ENCODE measurements around the gene KIF26A.

The KIF26A gene

DNA sequence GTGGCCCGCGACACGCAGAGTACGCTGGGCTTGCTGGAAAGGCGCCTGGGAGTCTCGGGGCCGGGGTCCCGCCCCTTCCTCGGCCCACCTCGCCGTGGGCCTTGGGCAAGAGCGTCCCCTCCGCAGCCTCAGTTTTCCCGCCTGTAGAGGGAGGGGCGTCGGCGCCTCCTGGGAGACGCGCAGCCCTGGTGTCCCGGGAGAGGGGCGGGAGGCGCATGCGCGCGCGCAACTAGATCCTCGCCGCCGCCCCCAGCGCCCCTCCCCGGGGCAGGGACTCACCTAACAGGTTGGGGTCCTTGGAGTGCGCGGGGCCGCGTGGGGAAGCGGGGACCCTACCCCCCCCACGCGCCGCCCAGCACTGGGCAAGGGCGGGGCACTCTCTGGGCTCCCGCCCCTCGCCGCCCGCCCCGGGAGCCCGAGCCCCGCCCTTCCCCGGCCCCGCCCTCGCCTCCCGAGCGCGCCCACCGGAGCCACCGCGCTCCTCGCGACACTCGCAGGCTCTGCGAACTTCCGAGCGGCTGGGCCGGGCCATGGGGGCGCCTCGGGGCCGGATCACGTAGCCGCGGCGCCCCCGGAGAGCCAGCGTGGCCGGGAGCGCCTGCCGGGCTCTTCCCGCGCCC lies at the start of gene KIF26A:
Gene KIF26A, plus strand, starts transcription at position 490 of the 620 bp plus-strand sequence. CDS start 136 bp downstream, outside the sequence.
- Histone ChIP-seq H2AFZ (ENCODE audit: low read depth, low read length) (peak within 1 kb of the TSS; percentile 64), H3K27me3 (ENCODE audit: insufficient read depth, low read length) (peaks cover 42% of the 10 kb centered on the region), H3K9me3 (ENCODE audit: low read length) (no peaks in the 10 kb centered on the region), H3K4me1 (ENCODE audit: insufficient read depth, low read length) (peaks cover 30% of the 10 kb centered on the region), H3K36me3 (ENCODE audit: insufficient read depth, low read length) (no peaks in the 10 kb centered on the region), H3K4me3 (ENCODE audit: low read length) (peak within 1 kb of the TSS; percentile 52)

DNA sequence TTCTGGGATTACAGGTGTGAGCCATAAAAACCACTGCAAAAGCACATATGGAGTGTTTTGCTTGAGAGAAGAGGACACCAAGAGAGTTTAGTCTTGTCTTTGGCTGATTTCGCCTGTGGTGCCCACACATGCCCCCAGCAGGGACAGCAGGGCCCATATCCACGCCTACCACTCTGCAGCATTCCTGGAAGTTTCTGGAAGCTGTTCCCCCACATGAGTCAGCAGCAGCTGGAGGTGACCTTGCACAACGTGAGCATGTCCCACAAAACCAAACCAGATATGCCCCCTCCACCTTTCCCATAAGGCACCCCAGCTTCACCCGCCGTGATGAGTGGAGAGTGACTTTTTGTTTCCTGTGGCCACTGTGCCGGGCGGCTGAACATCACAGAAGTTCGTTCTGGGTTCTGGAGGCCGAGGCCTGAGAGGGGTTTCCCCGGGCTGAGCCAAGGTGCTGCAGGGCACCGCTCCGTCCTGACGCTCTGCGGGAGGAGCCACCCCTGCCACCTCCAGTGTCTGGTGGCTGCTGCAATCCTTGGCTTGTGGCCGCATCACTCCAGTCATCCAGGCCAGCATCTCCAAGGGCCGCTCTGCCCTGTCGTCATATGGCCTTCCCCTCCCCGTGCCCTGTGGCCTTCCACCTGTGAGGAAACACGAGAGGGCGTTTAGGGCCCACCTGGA lies 48.2 kb upstream of the KIF26A start:
- Histone ChIP-seq H3K27me3 (ENCODE audit: insufficient read depth, low read length) (peaks cover 39% of the 10 kb centered on the region), H3K4me1 (ENCODE audit: insufficient read depth, low read length) (no peaks in the 10 kb centered on the region), H3K36me3 (ENCODE audit: insufficient read depth, low read length) (no peaks in the 10 kb centered on the region), H3K4me3 (ENCODE audit: low read length) (no peak overlapping the region), H3K9me3 (ENCODE audit: low read length) (peaks cover 5% of the 10 kb centered on the region), H2AFZ (ENCODE audit: low read depth, low read length) (no peak overlapping the region)

DNA sequence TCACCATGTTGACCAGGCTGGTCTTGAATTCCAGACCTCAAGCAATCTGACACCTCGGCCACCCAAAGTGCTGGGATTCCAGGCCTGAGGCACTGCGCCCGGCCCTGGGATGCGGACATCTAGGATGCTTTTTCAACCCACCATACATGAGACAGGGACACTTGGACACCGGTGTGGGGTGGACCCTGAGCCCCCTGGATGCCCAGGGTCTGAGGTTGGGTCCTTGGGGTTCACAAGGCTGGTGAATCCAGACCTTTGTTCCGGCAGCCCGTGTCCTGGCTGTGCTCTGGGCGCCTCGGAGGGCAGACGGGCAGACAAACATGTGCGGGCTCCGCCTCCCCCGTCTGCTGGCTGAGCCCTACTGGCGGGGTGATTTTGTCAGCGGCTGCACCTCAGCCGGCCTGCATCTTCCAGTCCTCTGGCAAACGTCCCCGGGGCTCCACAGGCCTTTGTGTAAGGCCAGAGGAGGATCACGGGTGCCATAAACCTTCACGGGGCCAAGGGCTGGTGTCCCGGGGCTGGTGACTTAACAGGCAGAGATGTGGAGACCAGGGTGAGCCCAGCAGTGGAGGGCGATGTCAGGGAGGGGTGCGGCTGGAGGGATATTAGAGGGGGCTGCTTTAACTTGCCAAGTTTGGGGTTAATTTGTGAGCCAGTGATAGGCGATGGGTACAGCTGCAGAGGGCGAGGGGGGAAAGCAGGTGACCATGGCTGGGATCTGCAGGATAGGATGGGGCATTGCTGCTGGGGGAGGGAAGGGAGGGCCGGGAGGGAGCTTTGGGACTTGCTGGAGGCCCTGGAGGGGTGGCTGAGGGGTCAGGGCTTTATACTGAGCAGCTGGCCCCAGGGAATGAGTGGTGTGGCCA lies 47.1 kb upstream of the KIF26A start:
- Histone ChIP-seq H3K36me3 (ENCODE audit: insufficient read depth, low read length) (no peaks in the 10 kb centered on the region), H3K9me3 (ENCODE audit: low read length) (peaks cover 5% of the 10 kb centered on the region), H3K27me3 (ENCODE audit: insufficient read depth, low read length) (peaks cover 32% of the 10 kb centered on the region), H3K4me3 (ENCODE audit: low read length) (no peak overlapping the region), H3K4me1 (ENCODE audit: insufficient read depth, low read length) (no peaks in the 10 kb centered on the region), H2AFZ (ENCODE audit: low read depth, low read length) (no peak overlapping the region)

DNA sequence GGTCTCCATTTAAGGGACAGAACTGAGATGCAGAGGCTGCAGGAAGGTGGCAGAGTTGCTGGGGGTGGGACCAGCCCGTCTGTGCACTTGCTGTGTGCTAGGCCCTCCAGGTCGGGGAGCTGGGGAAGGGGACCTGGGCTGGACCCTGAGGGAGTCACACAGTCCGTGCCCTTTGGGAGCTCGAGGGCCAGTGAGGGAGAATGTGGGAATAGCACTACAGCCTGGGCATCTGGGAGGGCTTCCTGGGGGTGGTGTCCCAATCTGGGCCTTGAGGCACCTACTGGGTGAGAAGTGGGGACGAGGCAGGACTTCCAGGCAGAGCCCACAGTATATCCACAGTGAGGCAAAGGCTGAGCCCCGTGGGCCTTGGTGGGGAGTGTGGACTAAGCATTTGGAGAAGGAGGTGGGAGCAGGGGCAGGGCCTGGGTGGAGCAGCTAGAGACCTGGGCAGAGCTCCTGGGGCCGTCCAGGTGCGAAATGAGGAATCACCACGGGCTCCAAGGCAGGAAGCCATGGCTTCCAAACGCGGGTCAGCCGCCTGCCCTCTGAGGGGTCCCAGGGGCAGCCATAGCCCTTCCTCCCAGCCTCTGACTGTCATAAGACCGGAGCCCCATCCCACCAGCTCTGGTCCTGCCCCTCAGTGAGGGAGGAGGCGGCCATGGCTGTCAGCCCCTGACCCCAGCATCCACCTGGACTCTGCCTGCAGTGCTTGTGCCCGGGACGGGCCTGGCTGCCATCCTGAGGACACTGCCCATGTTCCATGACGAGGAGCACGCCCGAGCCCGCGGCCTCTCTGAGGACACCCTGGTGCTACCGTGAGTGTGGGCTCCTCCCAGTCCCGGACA lies 46.2 kb upstream of the KIF26A start:
- H3K4me1 ChIP-seq (ENCODE audit: insufficient read depth, low read length) = no peaks in the 10 kb centered on the region
- peaks cover 25% of the 10 kb centered on the region for H3K27me3 ChIP-seq (ENCODE audit: insufficient read depth, low read length)
- no peak overlapping the region for H3K4me3 ChIP-seq (ENCODE audit: low read length)
- no peaks in the 10 kb centered on the region for H3K36me3 ChIP-seq (ENCODE audit: insufficient read depth, low read length)
- peaks cover 5% of the 10 kb centered on the region for H3K9me3 ChIP-seq (ENCODE audit: low read length)
- H2AFZ ChIP-seq (ENCODE audit: low read depth, low read length) = no peak overlapping the region

DNA sequence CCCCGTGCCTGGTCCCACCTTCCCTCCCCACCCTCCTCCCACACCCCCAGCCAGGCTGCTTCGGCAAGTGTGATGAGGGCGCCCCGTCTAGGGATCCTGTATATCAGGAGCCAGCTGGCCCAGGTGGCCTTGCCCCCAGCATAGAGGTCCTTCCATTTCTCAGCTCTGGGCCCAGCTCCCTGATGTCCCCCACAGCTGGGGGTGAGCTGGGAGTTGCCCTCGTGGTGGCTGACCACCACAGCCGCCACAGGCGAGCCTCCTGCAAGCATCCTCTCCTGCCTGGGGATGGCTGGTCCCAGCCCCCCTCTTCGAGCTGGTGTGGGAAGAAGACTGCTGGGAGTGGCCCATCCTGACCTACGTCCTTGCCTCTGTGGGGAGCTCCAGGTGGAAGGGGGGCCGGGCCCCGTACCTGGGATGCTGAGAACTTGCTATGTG lies 45.4 kb upstream of the KIF26A start:
- H3K36me3 ChIP-seq (ENCODE audit: insufficient read depth, low read length) = no peaks in the 10 kb centered on the region
- no peak overlapping the region for H2AFZ ChIP-seq (ENCODE audit: low read depth, low read length)
- H3K4me1 ChIP-seq (ENCODE audit: insufficient read depth, low read length) = no peaks in the 10 kb centered on the region
- H3K4me3 ChIP-seq (ENCODE audit: low read length) = no peak overlapping the region
- H3K27me3 ChIP-seq (ENCODE audit: insufficient read depth, low read length) = peaks cover 17% of the 10 kb centered on the region
- H3K9me3 ChIP-seq (ENCODE audit: low read length) = peaks cover 5% of the 10 kb centered on the region

DNA sequence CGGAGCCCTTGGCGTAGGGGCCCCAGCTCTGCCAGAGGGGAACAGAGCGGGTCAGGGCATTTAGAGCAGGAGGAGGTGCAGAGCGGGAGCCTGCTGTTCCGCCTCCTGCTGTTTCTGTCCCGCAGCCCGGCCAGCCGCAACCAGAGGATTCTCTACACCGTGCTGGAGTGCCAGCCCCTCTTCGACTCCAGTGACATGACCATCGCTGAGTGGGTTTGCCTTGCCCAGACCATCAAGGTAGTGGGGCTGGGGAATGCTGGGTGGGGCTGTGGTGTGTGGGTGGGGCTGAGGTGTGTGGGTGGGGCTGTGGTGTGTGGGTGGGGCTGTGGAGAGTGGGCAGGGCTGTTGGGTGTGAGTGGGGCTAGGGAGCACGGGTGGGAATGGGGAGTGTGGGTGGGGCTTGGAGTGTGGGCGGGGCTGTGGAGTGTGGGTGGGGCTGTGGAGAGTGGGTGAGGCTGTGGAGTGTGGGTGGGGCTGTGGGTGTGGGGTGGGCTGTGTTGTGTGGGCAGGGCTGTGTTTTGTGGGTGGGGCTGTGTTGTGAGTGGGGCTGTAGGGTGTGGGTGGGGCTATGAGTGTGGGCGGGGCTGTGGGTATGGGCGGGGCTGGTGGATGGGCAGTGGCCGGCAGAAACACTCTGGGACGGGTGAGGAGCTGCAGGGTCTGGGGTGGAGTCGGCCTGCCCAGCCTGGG lies 44.9 kb upstream of the KIF26A start:
- no peaks in the 10 kb centered on the region for H3K4me1 ChIP-seq (ENCODE audit: insufficient read depth, low read length)
- H3K36me3 ChIP-seq (ENCODE audit: insufficient read depth, low read length) = no peaks in the 10 kb centered on the region
- H3K9me3 ChIP-seq (ENCODE audit: low read length) = peaks cover 5% of the 10 kb centered on the region
- no peak overlapping the region for H3K4me3 ChIP-seq (ENCODE audit: low read length)
- H2AFZ ChIP-seq (ENCODE audit: low read depth, low read length) = no peak overlapping the region
- peaks cover 16% of the 10 kb centered on the region for H3K27me3 ChIP-seq (ENCODE audit: insufficient read depth, low read length)

DNA sequence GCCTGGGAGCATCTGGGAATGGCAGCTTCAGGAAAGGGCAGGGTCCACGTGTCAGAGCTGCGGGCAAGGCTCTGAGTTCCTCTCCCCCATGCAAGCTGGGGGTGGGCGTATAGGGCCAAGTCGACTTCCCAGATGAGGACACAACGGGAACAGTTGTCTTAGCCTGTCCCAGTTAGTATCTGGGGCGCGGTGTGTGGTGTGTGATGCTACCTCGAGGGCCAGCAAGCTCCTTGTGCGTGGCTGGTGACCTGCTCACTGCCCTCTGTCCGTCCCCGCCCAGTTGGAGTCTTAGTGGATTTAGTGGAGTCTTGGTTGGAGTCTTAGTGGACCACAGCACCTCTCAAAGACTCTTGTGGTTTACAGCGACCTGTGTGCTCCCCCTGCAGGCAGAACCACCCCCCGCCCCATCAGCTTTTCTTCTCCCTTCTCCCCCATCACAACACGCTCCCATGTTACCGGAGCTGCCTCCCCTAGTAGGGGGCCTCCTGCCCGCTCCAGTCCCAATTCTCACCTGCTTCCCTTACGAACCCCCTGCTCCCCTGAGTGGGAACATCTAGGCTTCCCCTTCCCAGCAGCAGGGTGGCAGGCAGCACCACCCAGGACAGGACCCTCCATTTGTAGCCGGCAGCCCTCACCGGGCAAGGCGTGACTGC lies 44.2 kb upstream of the KIF26A start:
- H3K4me3 ChIP-seq (ENCODE audit: low read length) = no peak overlapping the region

DNA sequence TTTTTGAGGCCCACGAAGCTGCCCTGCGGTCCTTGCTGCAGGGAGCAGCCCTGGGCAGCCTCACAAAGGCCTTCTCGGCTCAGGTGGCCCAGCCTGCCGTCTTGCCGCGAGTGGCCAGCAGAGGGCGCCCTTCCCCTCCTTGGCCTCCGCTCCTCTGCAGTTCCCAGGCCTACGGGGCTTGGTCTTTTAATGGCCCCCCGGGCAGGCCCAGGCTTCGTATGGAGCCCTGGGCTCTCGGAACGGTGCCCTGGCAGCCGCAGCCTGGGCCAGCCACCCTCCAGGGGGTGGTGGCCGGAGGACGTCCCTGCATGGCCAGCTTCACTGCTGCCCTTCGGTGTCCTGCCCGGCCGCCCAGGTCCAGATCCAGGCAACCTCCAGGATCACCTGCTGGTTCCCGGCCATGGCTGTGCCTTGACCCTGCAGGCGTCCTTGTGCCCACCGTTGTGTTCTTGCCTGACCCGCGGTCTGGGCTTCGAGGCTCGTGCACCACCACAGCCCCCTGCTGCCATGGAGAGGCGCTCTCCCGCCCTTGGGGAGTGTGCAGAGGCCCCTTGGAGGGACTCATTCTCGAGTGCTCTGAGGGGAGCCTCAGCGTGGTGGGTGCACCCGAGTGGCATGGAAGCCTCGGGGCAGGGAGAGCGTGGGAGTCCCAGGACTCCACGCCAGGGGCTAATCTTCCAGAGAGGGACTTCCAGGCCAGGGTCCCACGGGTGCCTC lies 43.5 kb upstream of the KIF26A start:
- Histone ChIP-seq H3K36me3 (ENCODE audit: insufficient read depth, low read length) (no peaks in the 10 kb centered on the region), H3K9me3 (ENCODE audit: low read length) (peaks cover 5% of the 10 kb centered on the region), H3K27me3 (ENCODE audit: insufficient read depth, low read length) (peaks cover 18% of the 10 kb centered on the region)

More for the DNA sequence above, 44.2 kb upstream of the KIF26A start:
- H2AFZ ChIP-seq (ENCODE audit: low read depth, low read length) = no peak overlapping the region
- H3K36me3 ChIP-seq (ENCODE audit: insufficient read depth, low read length) = no peaks in the 10 kb centered on the region
- H3K27me3 ChIP-seq (ENCODE audit: insufficient read depth, low read length) = peaks cover 18% of the 10 kb centered on the region
- H3K4me1 ChIP-seq (ENCODE audit: insufficient read depth, low read length) = no peaks in the 10 kb centered on the region
- peaks cover 5% of the 10 kb centered on the region for H3K9me3 ChIP-seq (ENCODE audit: low read length)

DNA sequence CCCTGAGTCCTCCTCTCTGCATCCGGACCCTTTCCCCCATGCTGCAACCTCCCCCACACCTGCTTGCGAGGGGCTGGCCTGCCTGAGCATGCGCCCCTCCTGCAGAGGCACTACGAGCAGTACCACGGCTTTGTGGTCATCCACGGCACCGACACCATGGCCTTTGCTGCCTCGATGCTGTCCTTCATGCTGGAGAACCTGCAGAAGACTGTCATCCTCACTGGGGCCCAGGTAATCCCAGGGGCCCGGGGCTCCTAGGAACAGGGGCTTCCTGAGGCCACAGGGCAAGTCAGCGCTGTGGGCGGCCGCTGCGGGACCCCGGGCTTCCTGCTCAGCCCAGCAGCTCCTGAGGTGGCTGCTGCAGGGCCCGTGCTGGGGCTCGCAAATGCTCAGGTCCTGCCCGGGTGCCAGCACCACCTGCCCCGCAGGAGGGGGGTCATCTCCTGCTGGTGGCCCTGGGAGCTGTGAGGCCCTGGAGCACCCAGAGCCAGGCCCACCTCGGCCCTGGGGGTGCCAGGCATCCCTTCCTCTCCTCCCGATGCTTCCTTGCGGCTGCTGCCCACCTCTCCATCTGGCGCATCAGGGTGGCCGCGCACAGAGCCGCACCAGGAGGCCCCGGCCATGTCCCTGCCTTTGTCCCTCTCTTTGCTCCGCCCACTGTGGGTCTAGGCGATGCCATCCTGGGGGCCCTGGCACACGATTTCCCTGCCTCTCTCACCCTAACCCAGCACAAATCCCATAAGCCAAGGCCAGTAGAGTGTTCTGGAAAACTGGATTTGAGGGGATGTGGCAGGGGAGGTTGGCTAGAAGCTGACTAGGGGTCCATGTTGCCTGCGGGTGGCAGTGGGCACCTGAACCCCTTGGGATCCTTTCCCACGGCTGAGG lies 42.7 kb upstream of the KIF26A start:
- peaks cover 25% of the 10 kb centered on the region for H3K27me3 ChIP-seq (ENCODE audit: insufficient read depth, low read length)
- no peak overlapping the region for H3K4me3 ChIP-seq (ENCODE audit: low read length)
- no peaks in the 10 kb centered on the region for H3K36me3 ChIP-seq (ENCODE audit: insufficient read depth, low read length)
- H3K4me1 ChIP-seq (ENCODE audit: insufficient read depth, low read length) = no peaks in the 10 kb centered on the region
- H2AFZ ChIP-seq (ENCODE audit: low read depth, low read length) = no peak overlapping the region
- no peaks in the 10 kb centered on the region for H3K9me3 ChIP-seq (ENCODE audit: low read length)

More for the DNA sequence above, 43.5 kb upstream of the KIF26A start:
- no peaks in the 10 kb centered on the region for H3K4me1 ChIP-seq (ENCODE audit: insufficient read depth, low read length)
- no peak overlapping the region for H2AFZ ChIP-seq (ENCODE audit: low read depth, low read length)
- no peak overlapping the region for H3K4me3 ChIP-seq (ENCODE audit: low read length)

DNA sequence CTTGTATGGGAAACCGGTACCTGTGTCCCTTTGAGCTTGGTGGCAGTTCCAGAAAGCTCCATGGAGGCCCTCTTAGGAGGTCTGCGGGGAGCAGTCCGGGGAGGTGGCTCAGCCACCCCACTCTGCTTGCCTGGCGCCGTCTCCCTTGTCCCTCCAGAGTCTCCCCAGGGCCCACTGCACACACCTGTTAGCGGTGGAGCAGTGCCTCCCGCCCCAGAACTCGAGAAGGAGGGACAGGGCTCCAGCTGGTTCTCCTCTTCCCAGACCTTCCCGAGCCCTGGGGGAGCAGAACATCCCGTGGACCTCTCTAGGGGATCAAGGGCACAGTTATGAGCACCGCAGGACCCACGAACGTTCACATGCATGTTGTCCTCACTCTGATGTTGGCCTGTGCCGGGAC lies 42.1 kb upstream of the KIF26A start:
- no peaks in the 10 kb centered on the region for H3K4me1 ChIP-seq (ENCODE audit: insufficient read depth, low read length)
- H2AFZ ChIP-seq (ENCODE audit: low read depth, low read length) = no peak overlapping the region
- no peak overlapping the region for H3K4me3 ChIP-seq (ENCODE audit: low read length)
- H3K27me3 ChIP-seq (ENCODE audit: insufficient read depth, low read length) = peaks cover 30% of the 10 kb centered on the region
- no peaks in the 10 kb centered on the region for H3K36me3 ChIP-seq (ENCODE audit: insufficient read depth, low read length)
- no peaks in the 10 kb centered on the region for H3K9me3 ChIP-seq (ENCODE audit: low read length)
